K562 (cell line): ENCODE results near the gene CREB5.

Source experiments
- CBX5 ChIP-seq: IDR thresholded peaks from 2 replicates; pipeline ENCODE4 v1.6.1; 2014; ENCODE audit warnings: low read depth, borderline replicate concordance
- EGR1 ChIP-seq: fragments of 450-650 bp; conservative IDR thresholded peaks from 2 replicates; pipeline ENCODE4 v1.6.1; 2017; ENCODE audit warnings: mild to moderate bottlenecking
- NFIC ChIP-seq: fragments of 450-650 bp; IDR thresholded peaks from 2 replicates; pipeline ENCODE4 v1.6.1; 2017; ENCODE audit warnings: mild to moderate bottlenecking, inconsistent platforms
- POLR2AphosphoS2 ChIP-seq: IDR thresholded peaks from 2 replicates; pipeline ENCODE4 v1.6.1; 2012; ENCODE audit warnings: low read length, improper control_type of control experiment
- RCOR1 ChIP-seq, 2 experiments: IDR thresholded peaks; 2 replicates each; pipeline ENCODE4 v1.6.1; 2012; ENCODE audit warnings: low read depth in 2 of 2, low read length in 2 of 2, borderline replicate concordance in 1 of 2, improper control_type of control experiment in 1 of 2
- RFX1 ChIP-seq: fragments of 450-650 bp; IDR thresholded peaks from 2 replicates; pipeline ENCODE4 v1.6.1; 2016; ENCODE audit warnings: mild to moderate bottlenecking, moderate library complexity
- TCF7L2 ChIP-seq: fragments of 150-350 bp; IDR thresholded peaks from 2 replicates; pipeline ENCODE4 v1.6.1; 2016; ENCODE audit warnings: low read depth, mild to moderate bottlenecking, low read length, moderate library complexity
- TRIM24 ChIP-seq, 2 experiments: fragments of 450-650 bp; IDR thresholded peaks; 2 replicates each; pipeline ENCODE4 v1.6.1; 2016
- ZNF253 ChIP-seq: fragments of 250-450 bp; sonication (Bioruptor Pico); conservative IDR thresholded peaks from 2 replicates; pipeline ENCODE4 v1.6.1; 2021; ENCODE audit warnings: mild to moderate bottlenecking
- TF ChIP-seq, protein P1 (sequence below), 3 experiments: IDR thresholded peaks in 2 of 3; conservative IDR thresholded peaks in 1 of 3; 2 replicates each; pipeline ENCODE4 v1.5.1; 2011 to 2012; ENCODE audit warnings: low read length in 3 of 3, mild to moderate bottlenecking in 3 of 3, control low read depth in 2 of 3, improper control_type of control experiment in 1 of 3, inconsistent platforms in 1 of 3, low read depth in 1 of 3, mixed read lengths in 1 of 3, moderate library complexity in 1 of 3; ENCODE audit not compliant: insufficient read depth in 2 of 3

DNA sequence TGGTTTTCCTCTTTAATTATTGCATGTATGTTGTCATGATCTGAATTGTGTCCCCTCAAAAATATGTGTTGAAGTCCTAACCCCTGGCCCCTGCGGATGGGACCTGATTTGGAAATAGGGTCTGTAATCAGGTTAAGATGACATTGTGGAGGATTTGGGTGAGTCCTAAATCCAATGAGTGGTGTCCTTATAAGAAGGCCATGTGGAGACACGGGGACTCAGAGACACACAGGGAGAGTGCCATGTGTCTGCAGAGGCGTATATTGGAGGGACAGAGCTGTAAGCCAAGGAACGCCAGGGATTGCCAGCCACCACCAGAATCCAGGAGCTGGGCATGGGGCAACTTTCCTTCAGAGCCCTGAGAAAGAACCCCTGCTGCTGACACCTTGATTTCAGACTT is 171.9 kb downstream of the CREB5 start:
- TF ChIP-seq, protein P1, sequence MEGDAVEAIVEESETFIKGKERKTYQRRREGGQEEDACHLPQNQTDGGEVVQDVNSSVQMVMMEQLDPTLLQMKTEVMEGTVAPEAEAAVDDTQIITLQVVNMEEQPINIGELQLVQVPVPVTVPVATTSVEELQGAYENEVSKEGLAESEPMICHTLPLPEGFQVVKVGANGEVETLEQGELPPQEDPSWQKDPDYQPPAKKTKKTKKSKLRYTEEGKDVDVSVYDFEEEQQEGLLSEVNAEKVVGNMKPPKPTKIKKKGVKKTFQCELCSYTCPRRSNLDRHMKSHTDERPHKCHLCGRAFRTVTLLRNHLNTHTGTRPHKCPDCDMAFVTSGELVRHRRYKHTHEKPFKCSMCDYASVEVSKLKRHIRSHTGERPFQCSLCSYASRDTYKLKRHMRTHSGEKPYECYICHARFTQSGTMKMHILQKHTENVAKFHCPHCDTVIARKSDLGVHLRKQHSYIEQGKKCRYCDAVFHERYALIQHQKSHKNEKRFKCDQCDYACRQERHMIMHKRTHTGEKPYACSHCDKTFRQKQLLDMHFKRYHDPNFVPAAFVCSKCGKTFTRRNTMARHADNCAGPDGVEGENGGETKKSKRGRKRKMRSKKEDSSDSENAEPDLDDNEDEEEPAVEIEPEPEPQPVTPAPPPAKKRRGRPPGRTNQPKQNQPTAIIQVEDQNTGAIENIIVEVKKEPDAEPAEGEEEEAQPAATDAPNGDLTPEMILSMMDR (IDR thresholded peaks at IDR 0.05 in 2 of 3, conservative IDR thresholded peaks at IDR 0.05 in 1 of 3; ENCODE audit: insufficient read depth in 2 of 3, low read depth in 1 of 3, low read length in 3 of 3): no peak
- no peak for TF ChIP-seq EGR1
- no peak for TF ChIP-seq ZNF253 (CRISPR knock-in tag)
- TF ChIP-seq POLR2AphosphoS2: no peak
- no peak for TF ChIP-seq RFX1
- TF ChIP-seq CBX5: no peak
- TF ChIP-seq RCOR1 (IDR thresholded peaks at IDR 0.05; ENCODE audit: borderline replicate concordance in 1 of 2, low read depth in 2 of 2, low read length in 2 of 2): no peak
- no peak for TF ChIP-seq TCF7L2
- no peak for TF ChIP-seq TRIM24 (IDR thresholded peaks at IDR 0.05)
- TF ChIP-seq NFIC: no peak
